ENCODE measurements around the gene COMT. TPM values are rescaled to one million over a fixed set of nuclear protein-coding genes. Genes with fewer than 3 reads are reported as not detected.
"Not testable (repeated sequence)": the region's sequence is repeated elsewhere in the genome, so short reads cannot be mapped to it uniquely, and the experiment has no call there.

COMT gene
- total RNA-seq, 1 donor from 2014 or later = 403 TPM

DNA sequence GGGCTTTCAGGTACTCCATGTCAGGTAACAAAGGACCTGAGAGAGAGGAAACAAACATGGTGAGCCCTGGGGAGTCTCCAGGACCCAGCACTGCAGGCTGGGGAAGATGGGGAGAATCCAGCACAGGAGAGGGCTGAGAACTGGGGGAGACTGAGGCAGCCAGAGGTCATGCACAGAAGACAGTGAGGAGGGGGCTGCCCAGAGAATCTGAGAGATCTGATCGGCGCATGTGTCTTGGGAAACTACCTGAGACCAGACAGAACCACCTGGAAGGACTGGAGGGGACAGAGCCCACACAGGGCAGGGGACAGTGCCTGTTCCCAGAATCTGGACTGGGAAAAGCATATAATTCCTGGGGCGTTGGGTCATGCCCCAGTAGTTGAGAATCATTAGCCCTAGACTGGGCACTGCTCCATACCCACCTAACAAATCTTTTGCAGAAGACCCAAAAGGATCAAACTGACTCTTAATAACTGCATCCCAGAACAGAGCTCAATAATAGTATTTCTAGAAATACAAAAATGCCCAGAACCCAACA, 20.0 kb upstream of the COMT start:
- no peak for DNase-seq (ENCODE audit: low read depth)
- no peaks in the 10 kb centered on the region for H3K36me3 ChIP-seq (ENCODE audit: control insufficient read depth, insufficient read depth, low read length)
- TF ChIP-seq, protein P1, sequence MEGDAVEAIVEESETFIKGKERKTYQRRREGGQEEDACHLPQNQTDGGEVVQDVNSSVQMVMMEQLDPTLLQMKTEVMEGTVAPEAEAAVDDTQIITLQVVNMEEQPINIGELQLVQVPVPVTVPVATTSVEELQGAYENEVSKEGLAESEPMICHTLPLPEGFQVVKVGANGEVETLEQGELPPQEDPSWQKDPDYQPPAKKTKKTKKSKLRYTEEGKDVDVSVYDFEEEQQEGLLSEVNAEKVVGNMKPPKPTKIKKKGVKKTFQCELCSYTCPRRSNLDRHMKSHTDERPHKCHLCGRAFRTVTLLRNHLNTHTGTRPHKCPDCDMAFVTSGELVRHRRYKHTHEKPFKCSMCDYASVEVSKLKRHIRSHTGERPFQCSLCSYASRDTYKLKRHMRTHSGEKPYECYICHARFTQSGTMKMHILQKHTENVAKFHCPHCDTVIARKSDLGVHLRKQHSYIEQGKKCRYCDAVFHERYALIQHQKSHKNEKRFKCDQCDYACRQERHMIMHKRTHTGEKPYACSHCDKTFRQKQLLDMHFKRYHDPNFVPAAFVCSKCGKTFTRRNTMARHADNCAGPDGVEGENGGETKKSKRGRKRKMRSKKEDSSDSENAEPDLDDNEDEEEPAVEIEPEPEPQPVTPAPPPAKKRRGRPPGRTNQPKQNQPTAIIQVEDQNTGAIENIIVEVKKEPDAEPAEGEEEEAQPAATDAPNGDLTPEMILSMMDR (IDR thresholded peaks at IDR 0.05; ENCODE audit: insufficient read depth, low read length, poor library complexity, severe bottlenecking) = no peak
- H3K4me3 ChIP-seq (ENCODE audit: low read depth, low read length) = no peak overlapping the region
- no peaks in the 10 kb centered on the region for H3K27me3 ChIP-seq (ENCODE audit: control insufficient read depth, insufficient read depth, low read length)

DNA sequence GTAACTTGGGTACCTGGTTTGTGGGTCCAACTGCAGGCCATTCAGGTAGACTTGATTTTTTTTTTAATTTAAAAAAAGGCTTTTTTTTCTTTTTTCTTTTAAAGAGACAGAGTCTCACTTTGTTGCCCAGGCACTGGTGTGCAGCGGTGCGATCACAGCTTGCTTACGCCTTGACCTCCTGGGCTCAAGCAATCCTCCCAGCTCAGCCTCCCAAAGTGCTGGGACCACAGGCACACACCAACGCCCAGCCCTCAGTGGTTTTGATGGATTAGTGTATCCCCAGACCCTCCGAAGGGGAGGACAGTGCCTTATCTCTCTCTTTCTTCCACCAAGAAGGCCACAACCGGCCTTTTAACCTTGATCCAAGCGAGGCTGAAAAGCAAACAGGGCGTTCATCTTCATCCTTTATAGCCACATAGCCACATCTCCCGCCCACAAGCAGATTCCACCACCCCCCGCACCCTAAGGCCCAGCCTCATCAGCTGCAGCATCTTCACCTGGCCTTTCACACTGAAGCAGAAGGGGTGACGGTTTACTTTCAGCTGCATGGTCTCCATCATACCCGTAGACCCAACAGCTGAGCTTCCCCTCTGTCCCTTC, 17.6 kb upstream of the COMT start:
- DNase-seq (ENCODE audit: low read depth) = no peak
- TF ChIP-seq, protein P1 (IDR thresholded peaks at IDR 0.05; ENCODE audit: insufficient read depth, low read length, poor library complexity, severe bottlenecking) = no peak
- Histone ChIP-seq H3K36me3 (ENCODE audit: control insufficient read depth, insufficient read depth, low read length) (no peaks in the 10 kb centered on the region), H3K27me3 (ENCODE audit: control insufficient read depth, insufficient read depth, low read length) (no peaks in the 10 kb centered on the region), H3K4me3 (ENCODE audit: low read depth, low read length) (no peak overlapping the region)

DNA sequence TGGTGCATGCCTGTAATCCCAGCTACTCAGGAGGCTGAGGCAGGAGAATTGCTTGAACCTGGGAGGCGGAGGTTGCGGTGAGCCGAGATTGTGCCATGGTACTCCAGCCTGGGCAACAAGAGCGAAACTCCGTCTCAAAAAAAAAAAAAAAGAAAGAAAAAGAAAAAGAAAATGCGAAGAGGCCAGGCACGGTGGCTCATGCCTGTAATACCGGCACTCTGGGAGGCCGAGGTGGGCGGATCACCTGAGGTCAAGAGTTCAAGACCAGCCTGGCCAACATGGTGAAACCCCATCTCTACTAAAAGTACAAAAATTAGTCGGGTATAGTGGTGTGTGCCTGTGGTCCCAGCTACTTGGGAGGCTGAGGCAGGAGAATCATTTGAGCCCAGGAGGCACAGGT, 15.5 kb upstream of the COMT start:
- H3K27me3 ChIP-seq (ENCODE audit: control insufficient read depth, insufficient read depth, low read length); DNase-seq (ENCODE audit: low read depth); H3K36me3 ChIP-seq (ENCODE audit: control insufficient read depth, insufficient read depth, low read length); H3K4me3 ChIP-seq (ENCODE audit: low read depth, low read length): not testable (repeated sequence)

DNA sequence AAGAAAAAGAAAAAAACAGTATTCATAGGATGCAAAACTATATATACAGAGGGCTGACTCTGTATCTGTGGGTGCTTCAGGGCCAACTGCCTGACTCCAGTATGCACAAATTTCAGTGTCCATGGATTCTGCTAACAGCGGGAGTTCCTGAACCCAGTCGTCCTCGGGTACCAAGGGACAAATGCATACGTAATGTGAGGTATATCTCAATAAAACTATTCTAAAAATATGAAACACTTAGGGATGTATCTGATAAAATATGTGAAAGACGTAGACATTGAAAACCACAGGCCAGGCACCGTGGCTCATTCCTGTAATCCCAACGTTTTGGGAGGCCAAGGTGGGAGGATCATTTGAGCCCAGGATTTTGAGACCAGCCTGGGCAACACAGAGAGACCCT, 13.9 kb upstream of the COMT start:
- DNase-seq (ENCODE audit: low read depth) = no peak
- no peaks in the 10 kb centered on the region for H3K27me3 ChIP-seq (ENCODE audit: control insufficient read depth, insufficient read depth, low read length)
- TF ChIP-seq, protein P1 (IDR thresholded peaks at IDR 0.05; ENCODE audit: insufficient read depth, low read length, poor library complexity, severe bottlenecking) = no peak
- H3K36me3 ChIP-seq (ENCODE audit: control insufficient read depth, insufficient read depth, low read length) = no peaks in the 10 kb centered on the region
- no peak overlapping the region for H3K4me3 ChIP-seq (ENCODE audit: low read depth, low read length)

DNA sequence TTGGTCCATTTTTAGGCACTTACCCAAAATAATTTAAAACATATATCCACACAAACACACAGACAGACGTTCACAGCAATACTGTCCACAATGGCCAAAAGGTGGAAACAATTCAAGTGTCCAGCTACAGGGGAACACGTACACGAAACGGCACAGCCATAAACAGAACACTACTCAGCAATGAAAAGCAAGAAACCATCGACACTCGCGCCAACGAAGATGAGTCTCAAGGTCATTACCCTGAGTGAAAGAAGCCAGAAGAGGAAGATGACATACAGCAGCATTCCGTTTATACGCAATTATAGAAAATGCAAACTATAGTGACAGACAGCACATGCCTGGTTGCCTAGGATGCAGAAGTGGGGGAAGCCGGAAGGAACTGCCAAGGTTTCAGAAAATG, 13.4 kb upstream of the COMT start:
- Histone ChIP-seq H3K36me3 (ENCODE audit: control insufficient read depth, insufficient read depth, low read length) (no peaks in the 10 kb centered on the region), H3K4me3 (ENCODE audit: low read depth, low read length) (no peak overlapping the region), H3K27me3 (ENCODE audit: control insufficient read depth, insufficient read depth, low read length) (no peaks in the 10 kb centered on the region)
- TF ChIP-seq, protein P1 (IDR thresholded peaks at IDR 0.05; ENCODE audit: insufficient read depth, low read length, poor library complexity, severe bottlenecking) = no peak
- no peak for DNase-seq (ENCODE audit: low read depth)

DNA sequence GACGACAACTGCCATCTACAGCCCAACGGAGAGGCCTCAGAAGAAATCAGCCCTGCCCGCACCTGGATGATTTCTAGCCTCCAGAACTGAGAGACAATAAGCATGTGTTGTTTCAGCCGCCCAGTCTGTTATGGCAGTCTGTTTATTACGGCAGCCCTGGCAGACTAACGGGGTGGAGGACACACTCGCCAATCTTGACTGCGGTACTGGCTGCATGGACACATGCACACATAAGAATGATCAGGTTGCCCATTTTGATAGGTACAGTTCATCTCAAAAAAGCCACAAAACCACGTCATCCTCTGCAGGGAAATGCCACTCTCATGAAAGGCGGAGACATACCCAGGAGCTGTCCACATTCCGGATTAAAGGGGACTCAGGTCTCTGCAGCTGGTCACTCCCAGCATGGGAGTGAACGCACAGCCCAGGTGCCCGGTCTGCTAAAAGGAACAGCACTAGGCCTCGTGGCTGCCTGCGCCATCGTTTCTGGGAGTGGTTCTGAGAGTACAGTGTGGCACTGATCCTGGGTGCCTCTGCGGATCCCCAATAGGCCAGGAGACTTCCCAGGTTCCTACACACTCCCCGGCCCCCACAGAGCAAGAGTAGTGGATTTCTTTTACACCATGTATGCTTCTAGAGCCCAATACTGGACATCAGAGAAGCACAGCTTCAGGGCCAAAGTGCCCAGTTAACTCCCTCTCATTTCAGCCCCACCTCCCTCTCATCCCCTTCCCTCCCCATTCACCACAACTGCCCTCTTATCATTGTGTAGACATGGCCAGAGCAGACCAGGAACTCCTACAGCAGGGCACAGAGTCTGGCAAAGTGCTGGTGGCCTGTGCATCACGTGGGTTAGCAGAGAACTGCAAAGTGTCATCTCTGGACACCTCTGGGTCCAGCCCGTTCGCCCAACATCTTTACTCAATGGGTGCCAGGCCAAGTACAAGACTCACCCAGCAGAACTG, 11.7 kb upstream of the COMT start:
- no peak overlapping the region for H3K4me3 ChIP-seq (ENCODE audit: low read depth, low read length)
- DNase-seq (ENCODE audit: low read depth) = no peak
- H3K36me3 ChIP-seq (ENCODE audit: control insufficient read depth, insufficient read depth, low read length) = no peaks in the 10 kb centered on the region
- TF ChIP-seq, protein P1 (IDR thresholded peaks at IDR 0.05; ENCODE audit: insufficient read depth, low read length, poor library complexity, severe bottlenecking) = no peak
- no peaks in the 10 kb centered on the region for H3K27me3 ChIP-seq (ENCODE audit: control insufficient read depth, insufficient read depth, low read length)
